Measurements from ENCODE around the gene PLVAP. TPM values are rescaled to one million over a fixed set of nuclear protein-coding genes. Genes with fewer than 3 reads are reported as not detected.
A peak's percentile ranks its signal among the peaks of the same experiment; 100 is the strongest.

The PLVAP gene
- total and polyA plus RNA-seq, 9 of the 15 experiments (the other 6 are each of a cell fraction or from before 2014, with no cell fraction given), result 0.09 to 0.84 (median 0.51) TPM; not detected in 4

- TF ChIP-seq ZMIZ1 (IDR thresholded peaks at IDR 0.05; ENCODE audit: low read depth in 2 of 2, low read length in 2 of 2) (no peak), REST (IDR thresholded peaks at IDR 0.05; ENCODE audit: borderline replicate concordance) (peak; percentile 65), REST (CRISPR knock-in tag; IDR thresholded peaks at IDR 0.05; ENCODE audit: low read depth) (no peak; the same call in 1 of the 2 replicates), ZNF551 (CRISPR knock-in tag; IDR thresholded peaks at IDR 0.05) (no peak), ZNF696 (CRISPR knock-in tag; conservative IDR thresholded peaks at IDR 0.05) (no peak), ZFX (CRISPR knock-in tag; IDR thresholded peaks at IDR 0.05) (peak; percentile 84), RHOXF2B (CRISPR knock-in tag; conservative IDR thresholded peaks at IDR 0.05) (no peak; the same call in 1 of the 2 replicates), TBL1XR1 (IDR thresholded peaks at IDR 0.05; ENCODE audit: low read length in 2 of 2) (peak in 1 of 2 experiments; percentile 67; a peak in 3 of 4 replicates), HDAC3 (IDR thresholded peaks at IDR 0.05; ENCODE audit: borderline replicate concordance, partially characterized antibody) (no peak), TEAD4 (IDR thresholded peaks at IDR 0.05; ENCODE audit: low read length) (peak; percentile 61), TEAD4 (CRISPR knock-in tag; IDR thresholded peaks at IDR 0.05; ENCODE audit: borderline replicate concordance) (no peak)
- TF ChIP-seq, protein P1, sequence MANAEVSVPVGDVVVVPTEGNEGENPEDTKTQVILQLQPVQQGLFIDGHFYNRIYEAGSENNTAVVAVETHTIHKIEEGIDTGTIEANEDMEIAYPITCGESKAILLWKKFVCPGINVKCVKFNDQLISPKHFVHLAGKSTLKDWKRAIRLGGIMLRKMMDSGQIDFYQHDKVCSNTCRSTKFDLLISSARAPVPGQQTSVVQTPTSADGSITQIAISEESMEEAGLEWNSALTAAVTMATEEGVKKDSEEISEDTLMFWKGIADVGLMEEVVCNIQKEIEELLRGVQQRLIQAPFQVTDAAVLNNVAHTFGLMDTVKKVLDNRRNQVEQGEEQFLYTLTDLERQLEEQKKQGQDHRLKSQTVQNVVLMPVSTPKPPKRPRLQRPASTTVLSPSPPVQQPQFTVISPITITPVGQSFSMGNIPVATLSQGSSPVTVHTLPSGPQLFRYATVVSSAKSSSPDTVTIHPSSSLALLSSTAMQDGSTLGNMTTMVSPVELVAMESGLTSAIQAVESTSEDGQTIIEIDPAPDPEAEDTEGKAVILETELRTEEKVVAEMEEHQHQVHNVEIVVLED (CRISPR knock-in tag; IDR thresholded peaks at IDR 0.05), result peak; percentile 62; the same call in 1 of the 2 replicates
Observed at GRCh38 chr19:17336872-17337674, 40.1 kb downstream of the PLVAP start, which contains the start of gene GTPBP3 (continued).

All from K562 (cell line).